Omental fat pad (tissue), 4 donors: Measurements from ENCODE around the gene SLC5A2. TPM values are rescaled to one million over a fixed set of nuclear protein-coding genes. Genes with fewer than 3 reads are reported as not detected.

Experiments
- ATAC-seq: fragments of 150-250 bp; one replicate; pipeline ENCODE4 v1.9.1; 2016; ENCODE audit warnings: mild to moderate bottlenecking, moderate library complexity; ENCODE audit not compliant: low FRiP score
- DNase-seq: peaks from one replicate; pipeline ENCODE4 v3.0.0-alpha.2; 2019; ENCODE audit warnings: low spot score
- total RNA-seq, 4 donors: library from RNA; depleted of rRNA; stranded (reverse); fragments of >200 nt; gene quantifications; one replicate each; pipeline ENCODE4 v1.1.0, GENCODE V29; 2016
- TF ChIP-seq, protein P1 (sequence below), 3 donors: fragments of 450-650 bp; IDR thresholded peaks; one replicate each; pipeline ENCODE4 v1.5.1; 2016 to 2017; ENCODE audit warnings: antibody characterized with exemption in 3 of 3, mild to moderate bottlenecking in 3 of 3, moderate library complexity in 2 of 3

SLC5A2 gene
- total RNA-seq, 4 donors from 2014 or later, result not detected

DNA sequence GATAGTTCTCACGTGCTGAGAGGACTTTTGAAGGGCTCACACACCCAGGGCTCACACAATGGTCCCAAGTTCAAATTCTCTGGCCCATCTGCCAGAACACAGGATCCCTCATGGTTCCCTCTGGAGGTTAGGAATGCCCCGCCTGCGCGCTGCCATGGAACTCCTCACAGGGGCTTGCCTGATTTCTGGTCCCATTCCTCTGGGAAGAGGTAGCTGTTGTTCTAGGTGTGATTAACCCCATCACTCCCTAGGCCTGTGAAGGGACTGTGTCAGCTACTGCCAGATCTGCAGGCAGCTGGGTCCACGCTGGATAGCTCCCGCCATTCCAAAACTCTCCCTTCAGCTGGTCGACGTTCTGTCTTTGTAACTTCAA, 25.9 kb upstream of the SLC5A2 start:
- DNase-seq (no peak), ATAC-seq (no peak)
- TF ChIP-seq, protein P1, sequence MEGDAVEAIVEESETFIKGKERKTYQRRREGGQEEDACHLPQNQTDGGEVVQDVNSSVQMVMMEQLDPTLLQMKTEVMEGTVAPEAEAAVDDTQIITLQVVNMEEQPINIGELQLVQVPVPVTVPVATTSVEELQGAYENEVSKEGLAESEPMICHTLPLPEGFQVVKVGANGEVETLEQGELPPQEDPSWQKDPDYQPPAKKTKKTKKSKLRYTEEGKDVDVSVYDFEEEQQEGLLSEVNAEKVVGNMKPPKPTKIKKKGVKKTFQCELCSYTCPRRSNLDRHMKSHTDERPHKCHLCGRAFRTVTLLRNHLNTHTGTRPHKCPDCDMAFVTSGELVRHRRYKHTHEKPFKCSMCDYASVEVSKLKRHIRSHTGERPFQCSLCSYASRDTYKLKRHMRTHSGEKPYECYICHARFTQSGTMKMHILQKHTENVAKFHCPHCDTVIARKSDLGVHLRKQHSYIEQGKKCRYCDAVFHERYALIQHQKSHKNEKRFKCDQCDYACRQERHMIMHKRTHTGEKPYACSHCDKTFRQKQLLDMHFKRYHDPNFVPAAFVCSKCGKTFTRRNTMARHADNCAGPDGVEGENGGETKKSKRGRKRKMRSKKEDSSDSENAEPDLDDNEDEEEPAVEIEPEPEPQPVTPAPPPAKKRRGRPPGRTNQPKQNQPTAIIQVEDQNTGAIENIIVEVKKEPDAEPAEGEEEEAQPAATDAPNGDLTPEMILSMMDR (IDR thresholded peaks at IDR 0.05), result no peak

DNA sequence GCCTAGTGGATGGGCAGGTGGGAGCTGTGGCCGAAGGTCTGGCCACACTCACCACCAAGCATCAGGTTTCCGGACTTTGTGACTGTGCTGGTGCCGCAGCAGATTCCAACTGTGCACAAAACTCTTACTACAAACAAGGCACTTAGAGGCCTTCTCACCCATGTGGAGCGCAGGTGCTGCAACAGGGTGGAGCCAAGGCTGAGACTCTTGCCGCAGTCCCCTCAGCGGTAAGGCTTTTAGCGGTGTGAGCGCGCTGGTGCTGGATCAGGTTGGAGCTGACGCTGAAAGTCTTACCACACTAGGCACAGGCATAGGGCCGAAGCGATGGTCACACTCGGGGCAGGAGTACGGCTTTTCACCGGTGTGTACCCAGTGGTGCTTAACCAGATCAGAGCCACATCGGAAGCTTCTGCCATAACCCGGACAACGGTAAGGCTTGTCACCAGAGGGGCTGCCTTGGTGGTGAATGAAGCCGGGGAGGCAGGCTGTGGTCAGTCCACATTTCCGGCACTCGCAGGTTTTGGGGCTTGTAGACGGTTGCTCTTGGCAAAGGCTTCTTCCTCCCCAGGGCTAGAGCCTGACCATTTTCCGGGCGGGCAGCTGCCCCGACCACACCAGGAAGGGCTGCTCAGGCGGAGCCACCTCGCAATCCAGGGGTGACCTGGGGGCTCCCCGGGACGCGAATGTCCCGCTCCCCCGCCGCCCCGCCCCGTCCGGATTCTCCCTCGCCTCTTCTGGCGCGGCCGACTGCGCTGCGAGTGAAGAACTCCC, 24.7 kb upstream of the SLC5A2 start:
- no peak for DNase-seq
- no peak for ATAC-seq
- TF ChIP-seq, protein P1 (IDR thresholded peaks at IDR 0.05), result no peak

DNA sequence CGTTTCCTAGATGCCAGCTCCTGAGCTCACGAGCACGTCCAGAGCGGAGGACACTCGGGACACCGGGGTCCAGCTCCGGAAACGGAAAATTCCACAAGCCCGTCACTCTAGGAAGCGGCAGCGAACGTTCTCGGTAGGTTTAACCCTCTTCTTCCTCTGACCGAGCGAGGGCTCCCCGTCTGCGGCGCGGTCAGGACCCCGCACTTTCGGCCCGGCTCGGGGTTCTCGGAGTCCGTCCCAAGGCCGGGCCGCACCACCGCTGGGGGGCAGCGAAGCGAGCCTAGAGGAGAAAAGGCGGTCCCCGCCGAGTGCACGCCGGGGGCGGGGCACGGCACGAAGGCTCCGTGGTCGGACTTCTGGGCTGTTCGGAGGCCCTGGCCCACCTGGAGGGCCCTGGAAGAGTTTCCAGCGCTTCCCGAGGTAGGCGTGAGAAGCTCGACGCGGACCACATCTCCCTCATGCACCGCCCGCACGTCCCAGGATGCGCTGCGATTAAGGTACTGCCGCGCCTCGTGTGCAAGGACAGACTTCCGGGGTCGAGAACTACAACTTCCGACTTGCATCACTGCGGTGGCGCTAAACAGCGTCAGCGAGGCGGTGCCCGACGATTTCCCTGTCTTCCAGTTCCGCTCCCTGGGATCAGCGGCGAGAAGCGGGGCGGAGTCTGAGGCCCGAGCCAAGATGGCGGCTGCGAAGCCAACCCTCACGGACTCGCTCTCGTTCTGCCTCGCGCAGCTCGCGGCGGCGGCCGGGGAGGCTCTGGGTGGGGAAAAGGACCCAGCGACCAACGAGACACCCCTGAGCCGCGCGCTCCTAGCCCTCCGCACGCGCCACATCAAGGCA, 23.9 kb upstream of the SLC5A2 start, which contains the start of gene ARMC5:
Gene ARMC5 (plus strand): TSS at position 658 of the 843 bp plus-strand sequence. CDS start 24 bp downstream, at position 682.
- DNase-seq, result peak; percentile 85
- peak; percentile 90 for ATAC-seq
- TF ChIP-seq, protein P1 (IDR thresholded peaks at IDR 0.05), result peak in 1 of 3 donors; percentile 4

DNA sequence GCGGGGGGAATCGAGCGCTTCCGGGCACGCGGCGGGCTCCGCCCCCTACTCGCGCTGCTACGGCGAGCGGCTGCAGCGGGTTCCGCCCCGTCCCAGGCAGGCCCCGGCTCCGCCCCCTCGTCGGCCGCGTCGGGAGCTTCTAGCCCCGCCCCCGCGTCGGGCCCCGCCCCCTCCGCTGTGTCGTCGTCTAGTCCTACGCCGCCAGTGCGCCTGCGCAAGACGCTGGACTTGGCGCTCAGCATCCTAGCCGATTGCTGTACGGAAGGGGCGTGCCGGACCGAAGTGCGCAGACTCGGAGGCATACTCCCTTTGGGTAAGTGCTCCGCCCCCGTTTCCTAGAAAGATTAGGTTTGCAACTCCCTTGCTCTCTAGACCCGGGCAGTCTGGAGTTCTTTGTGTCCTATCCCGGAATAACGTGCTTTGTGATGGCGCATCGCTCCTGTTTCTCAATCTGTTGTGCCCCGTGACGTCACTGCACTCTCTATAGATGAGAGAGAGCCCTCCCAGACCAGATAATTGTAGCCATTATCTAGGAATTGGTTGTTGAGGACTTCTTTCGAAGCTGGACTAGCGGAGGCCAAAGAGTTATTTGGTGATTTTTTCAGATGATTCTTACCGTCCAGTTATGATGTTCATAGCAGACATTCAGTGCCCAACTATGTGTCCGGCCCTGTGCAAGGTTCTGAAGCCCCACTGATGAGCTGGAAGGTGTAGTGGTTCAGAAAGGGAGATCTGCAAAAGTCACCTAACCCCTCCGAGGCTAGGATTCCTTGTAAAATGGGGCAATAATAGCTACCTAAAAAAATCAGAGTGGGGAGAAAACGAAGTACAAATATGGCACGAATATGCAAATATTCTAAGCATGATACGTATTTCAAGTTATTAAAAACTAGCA, 23.0 kb upstream of the SLC5A2 start:
- peak; percentile 98 for DNase-seq
- TF ChIP-seq, protein P1 (IDR thresholded peaks at IDR 0.05), result no peak
- ATAC-seq, result peak; percentile 90

DNA sequence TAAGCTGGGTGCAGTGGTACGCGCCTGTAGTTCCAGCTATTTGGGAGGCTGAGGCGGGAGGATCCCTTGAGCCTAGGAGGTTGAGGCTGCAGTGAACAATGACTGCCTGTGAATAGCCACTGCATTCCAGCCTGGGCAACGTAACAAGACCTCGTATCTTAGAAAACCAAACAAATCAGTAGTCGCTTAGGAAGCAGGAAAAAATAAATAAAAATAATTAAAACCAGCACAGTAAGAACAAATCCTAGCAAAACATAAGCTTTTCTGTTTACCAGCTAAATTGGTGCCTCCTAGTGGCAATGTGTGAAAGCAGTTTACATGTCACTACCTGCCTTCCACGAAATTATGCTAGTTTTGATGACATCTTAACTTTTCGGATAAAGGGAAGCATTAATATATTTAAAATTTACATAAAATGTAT, 22.3 kb upstream of the SLC5A2 start:
- DNase-seq (no peak), ATAC-seq (no peak)
- TF ChIP-seq, protein P1 (IDR thresholded peaks at IDR 0.05), result no peak

DNA sequence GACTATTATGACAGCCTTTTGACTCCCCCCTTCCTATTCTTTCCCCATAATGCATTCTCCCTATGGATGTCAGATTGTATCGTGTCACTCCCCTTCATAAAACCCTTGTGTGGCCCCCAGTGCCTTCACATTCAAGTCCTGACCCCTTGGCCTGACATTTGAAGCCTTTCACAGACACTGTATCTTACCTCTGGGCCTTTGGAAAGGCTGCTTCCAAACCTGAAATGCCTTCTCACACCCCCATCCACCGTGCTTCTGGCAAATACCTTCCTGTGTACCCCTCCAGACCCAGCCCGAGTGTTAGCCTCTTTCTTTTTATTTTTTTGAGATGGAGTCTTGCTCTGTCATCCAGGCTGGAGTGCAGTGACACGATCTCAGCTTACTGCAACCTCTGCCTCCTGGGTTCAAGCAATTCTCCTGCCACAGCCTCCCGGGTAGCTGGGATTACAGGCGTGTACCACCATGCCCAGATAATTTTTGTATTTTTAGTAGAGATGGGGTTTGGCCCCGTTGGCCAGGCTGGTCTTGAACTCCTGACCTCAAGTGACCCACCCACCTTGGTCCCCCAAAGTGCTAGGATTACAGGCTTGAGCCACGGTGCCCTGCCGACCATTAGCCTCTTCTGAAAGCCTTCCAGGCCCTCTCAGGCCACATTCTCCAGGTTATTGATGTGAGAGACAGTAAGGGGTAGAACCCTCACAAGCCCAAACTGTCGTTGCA, 21.6 kb upstream of the SLC5A2 start:
- ATAC-seq (no peak), DNase-seq (no peak)
- TF ChIP-seq, protein P1 (IDR thresholded peaks at IDR 0.05), result no peak
